Chondrocyte (in vitro differentiated cells): ENCODE data around the gene LRRC2. TPM values are rescaled to one million over a fixed set of nuclear protein-coding genes. Genes with fewer than 3 reads are reported as not detected.
"Not testable (repeated sequence)": the region's sequence is repeated elsewhere in the genome, so short reads cannot be mapped to it uniquely, and the experiment has no call there.

Experiments
- DNase-seq: peaks from one replicate; pipeline ENCODE4 v3.0.0; 2021; ENCODE audit warnings: mixed read lengths, low spot score
- H3K27ac Mint-ChIP-seq: one replicate; pipeline ENCODE4 v1.8.0; 2021; ENCODE audit warnings: mild to moderate bottlenecking, moderate library complexity, mixed read lengths; ENCODE audit not compliant: unreplicated experiment
- H3K27me3 Mint-ChIP-seq: 2 replicates; pipeline ENCODE4 v1.8.0; 2021; ENCODE audit warnings: low read depth, mixed read lengths
- H3K36me3 Mint-ChIP-seq: 2 replicates; pipeline ENCODE4 v1.8.0; 2021; ENCODE audit warnings: low read depth, mixed read lengths
- H3K4me1 Mint-ChIP-seq: 2 replicates; pipeline ENCODE4 v1.8.0; 2021; ENCODE audit warnings: low read depth, mild to moderate bottlenecking, mixed read lengths
- H3K4me3 Mint-ChIP-seq: one replicate; pipeline ENCODE4 v1.8.0; 2021; ENCODE audit warnings: mild to moderate bottlenecking, moderate library complexity, mixed read lengths; ENCODE audit not compliant: unreplicated experiment
- H3K9me3 Mint-ChIP-seq: 2 replicates; pipeline ENCODE4 v1.8.0; 2021; ENCODE audit warnings: low read depth, mixed read lengths
- total RNA-seq: library from RNA; stranded (reverse); gene quantifications from 3 replicates; pipeline ENCODE4 v1.2.1, GENCODE V29; 2021
- TF ChIP-seq, protein P1 (sequence below): fragments of 200-600 bp; sonication (generic); IDR thresholded peaks from 2 replicates; pipeline ENCODE4 v1.5.0; 2021; ENCODE audit warnings: antibody characterized with exemption, mild to moderate bottlenecking, moderate library complexity

The LRRC2 gene
- total RNA-seq, 1 donor from 2014 or later, result 1.9 TPM

GRCh38 chr3:46599590-46599989 is 33.5 kb upstream of the LRRC2 start:
- H3K27me3 Mint-ChIP-seq, result peaks cover 7% of the 10 kb centered on the region
- DNase-seq, result no peak
- H3K9me3 Mint-ChIP-seq, result no peaks in the 10 kb centered on the region
- H3K4me1 Mint-ChIP-seq, result no peaks in the 10 kb centered on the region
- TF ChIP-seq, protein P1, sequence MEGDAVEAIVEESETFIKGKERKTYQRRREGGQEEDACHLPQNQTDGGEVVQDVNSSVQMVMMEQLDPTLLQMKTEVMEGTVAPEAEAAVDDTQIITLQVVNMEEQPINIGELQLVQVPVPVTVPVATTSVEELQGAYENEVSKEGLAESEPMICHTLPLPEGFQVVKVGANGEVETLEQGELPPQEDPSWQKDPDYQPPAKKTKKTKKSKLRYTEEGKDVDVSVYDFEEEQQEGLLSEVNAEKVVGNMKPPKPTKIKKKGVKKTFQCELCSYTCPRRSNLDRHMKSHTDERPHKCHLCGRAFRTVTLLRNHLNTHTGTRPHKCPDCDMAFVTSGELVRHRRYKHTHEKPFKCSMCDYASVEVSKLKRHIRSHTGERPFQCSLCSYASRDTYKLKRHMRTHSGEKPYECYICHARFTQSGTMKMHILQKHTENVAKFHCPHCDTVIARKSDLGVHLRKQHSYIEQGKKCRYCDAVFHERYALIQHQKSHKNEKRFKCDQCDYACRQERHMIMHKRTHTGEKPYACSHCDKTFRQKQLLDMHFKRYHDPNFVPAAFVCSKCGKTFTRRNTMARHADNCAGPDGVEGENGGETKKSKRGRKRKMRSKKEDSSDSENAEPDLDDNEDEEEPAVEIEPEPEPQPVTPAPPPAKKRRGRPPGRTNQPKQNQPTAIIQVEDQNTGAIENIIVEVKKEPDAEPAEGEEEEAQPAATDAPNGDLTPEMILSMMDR, result no peak
- no peaks in the 10 kb centered on the region for H3K36me3 Mint-ChIP-seq
- H3K4me3 Mint-ChIP-seq, result no peak overlapping the region
- no peak overlapping the region for H3K27ac Mint-ChIP-seq

DNA sequence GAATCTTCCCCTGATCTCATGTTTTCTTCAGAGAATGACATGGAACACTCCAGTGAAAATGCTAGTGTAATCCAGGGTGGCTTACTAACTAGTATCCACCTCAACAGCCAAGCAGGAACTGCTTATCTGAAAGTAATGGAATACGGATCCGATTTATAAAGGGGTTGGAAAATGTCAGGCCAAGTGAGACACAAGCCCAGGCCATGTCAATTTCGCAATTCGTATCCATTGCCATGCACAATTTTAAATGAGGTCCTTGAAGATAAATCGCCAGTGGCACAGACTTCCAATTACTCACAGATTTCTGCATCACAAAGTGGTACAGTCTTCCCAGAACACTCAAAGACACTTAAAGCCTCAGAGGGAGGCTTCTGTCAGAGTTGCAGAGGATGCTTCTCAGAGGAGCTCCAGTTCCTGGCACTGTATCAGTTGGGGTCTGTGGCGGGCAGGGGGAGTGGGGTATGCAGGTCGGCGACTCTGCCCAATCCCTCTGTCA is 29.8 kb upstream of the LRRC2 start:
- no peak for DNase-seq
- H3K4me1 Mint-ChIP-seq, result no peaks in the 10 kb centered on the region
- H3K36me3 Mint-ChIP-seq, result peaks cover 4% of the 10 kb centered on the region
- peaks cover 13% of the 10 kb centered on the region for H3K9me3 Mint-ChIP-seq
- no peak overlapping the region for H3K27ac Mint-ChIP-seq
- peaks cover 17% of the 10 kb centered on the region for H3K27me3 Mint-ChIP-seq
- H3K4me3 Mint-ChIP-seq, result no peak overlapping the region
- TF ChIP-seq, protein P1, result no peak

DNA sequence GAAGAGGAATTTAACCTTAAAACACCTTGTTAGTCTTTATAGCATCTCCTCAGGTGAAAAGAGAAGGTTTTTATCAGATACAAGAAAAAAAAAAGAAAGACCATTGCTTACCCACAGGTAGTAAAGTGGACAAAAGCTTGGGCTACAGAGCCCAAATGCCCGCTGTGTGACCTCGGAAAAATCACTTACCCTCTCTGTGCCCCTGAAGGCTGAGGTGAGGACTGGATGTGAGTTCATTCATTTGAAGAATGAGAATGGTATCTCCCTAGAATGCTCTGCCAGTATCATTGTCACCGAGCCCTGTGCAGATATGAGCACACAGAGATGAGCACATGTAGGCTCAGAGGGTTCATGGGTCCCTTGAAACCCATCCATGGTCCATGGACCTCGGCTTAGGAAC is 28.6 kb upstream of the LRRC2 start:
- no peaks in the 10 kb centered on the region for H3K4me1 Mint-ChIP-seq
- H3K27ac Mint-ChIP-seq, result no peak overlapping the region
- H3K4me3 Mint-ChIP-seq, result no peak overlapping the region
- H3K36me3 Mint-ChIP-seq, result peaks cover 4% of the 10 kb centered on the region
- TF ChIP-seq, protein P1, result no peak
- H3K9me3 Mint-ChIP-seq, result peaks cover 13% of the 10 kb centered on the region
- peaks cover 17% of the 10 kb centered on the region for H3K27me3 Mint-ChIP-seq
- no peak for DNase-seq

DNA sequence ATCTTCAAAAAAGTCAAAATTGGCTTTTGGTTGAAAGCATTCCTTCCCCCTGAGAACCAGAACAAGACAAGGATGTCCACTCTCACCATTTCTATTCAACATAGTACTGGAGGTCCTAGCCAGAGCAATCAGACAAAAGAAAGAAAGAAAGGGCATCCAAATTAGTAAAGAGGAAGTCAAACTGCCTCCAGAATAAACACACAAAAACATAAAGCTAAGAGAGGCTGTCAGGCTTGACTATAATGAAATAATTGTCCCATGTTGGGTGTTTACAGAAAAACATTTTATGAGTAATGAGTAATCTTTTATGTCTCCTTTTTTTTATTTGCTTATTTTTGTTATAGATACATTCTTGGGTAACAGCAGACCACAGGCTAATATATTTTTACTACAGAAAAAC is 27.9 kb upstream of the LRRC2 start:
- peaks cover 11% of the 10 kb centered on the region for H3K27me3 Mint-ChIP-seq
- H3K36me3 Mint-ChIP-seq, result peaks cover 4% of the 10 kb centered on the region
- TF ChIP-seq, protein P1, result no peak
- H3K4me1 Mint-ChIP-seq, result no peaks in the 10 kb centered on the region
- no peak overlapping the region for H3K4me3 Mint-ChIP-seq
- H3K27ac Mint-ChIP-seq, result no peak overlapping the region
- peaks cover 13% of the 10 kb centered on the region for H3K9me3 Mint-ChIP-seq
- no peak for DNase-seq

GRCh38 chr3:46593274-46593862 is 27.3 kb upstream of the LRRC2 start:
- Mint-ChIP-seq H3K9me3 (peaks cover 13% of the 10 kb centered on the region), H3K27me3 (peaks cover 11% of the 10 kb centered on the region), H3K27ac (no peak overlapping the region), H3K4me1 (no peaks in the 10 kb centered on the region), H3K4me3 (no peak overlapping the region), H3K36me3 (peaks cover 4% of the 10 kb centered on the region)
- no peak for DNase-seq
- TF ChIP-seq, protein P1, result no peak

GRCh38 chr3:46587268-46587667 is 21.2 kb upstream of the LRRC2 start:
- not testable (repeated sequence) for H3K4me3 Mint-ChIP-seq, H3K36me3 Mint-ChIP-seq, H3K27ac Mint-ChIP-seq, DNase-seq, H3K4me1 Mint-ChIP-seq
- peaks cover 12% of the 10 kb centered on the region for H3K27me3 Mint-ChIP-seq
- peaks cover 18% of the 10 kb centered on the region for H3K9me3 Mint-ChIP-seq
